ENCODE results near the gene FKBP9.
"Not testable (repeated sequence)": the region's sequence is repeated elsewhere in the genome, so short reads cannot be mapped to it uniquely, and the experiment has no call there.

The FKBP9 gene

GRCh38 chr7:32957326-32958045, at the start of gene FKBP9:
Gene FKBP9 (plus strand): TSS chr7:32957440. CDS start chr7:32957574, 134 bp downstream.
- TF ChIP-seq, protein P1, sequence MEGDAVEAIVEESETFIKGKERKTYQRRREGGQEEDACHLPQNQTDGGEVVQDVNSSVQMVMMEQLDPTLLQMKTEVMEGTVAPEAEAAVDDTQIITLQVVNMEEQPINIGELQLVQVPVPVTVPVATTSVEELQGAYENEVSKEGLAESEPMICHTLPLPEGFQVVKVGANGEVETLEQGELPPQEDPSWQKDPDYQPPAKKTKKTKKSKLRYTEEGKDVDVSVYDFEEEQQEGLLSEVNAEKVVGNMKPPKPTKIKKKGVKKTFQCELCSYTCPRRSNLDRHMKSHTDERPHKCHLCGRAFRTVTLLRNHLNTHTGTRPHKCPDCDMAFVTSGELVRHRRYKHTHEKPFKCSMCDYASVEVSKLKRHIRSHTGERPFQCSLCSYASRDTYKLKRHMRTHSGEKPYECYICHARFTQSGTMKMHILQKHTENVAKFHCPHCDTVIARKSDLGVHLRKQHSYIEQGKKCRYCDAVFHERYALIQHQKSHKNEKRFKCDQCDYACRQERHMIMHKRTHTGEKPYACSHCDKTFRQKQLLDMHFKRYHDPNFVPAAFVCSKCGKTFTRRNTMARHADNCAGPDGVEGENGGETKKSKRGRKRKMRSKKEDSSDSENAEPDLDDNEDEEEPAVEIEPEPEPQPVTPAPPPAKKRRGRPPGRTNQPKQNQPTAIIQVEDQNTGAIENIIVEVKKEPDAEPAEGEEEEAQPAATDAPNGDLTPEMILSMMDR (IDR thresholded peaks at IDR 0.05; ENCODE audit: extremely low read depth, missing control alignments): no peak
- peak; percentile 85 for DNase-seq (ENCODE audit: low spot score)

DNA sequence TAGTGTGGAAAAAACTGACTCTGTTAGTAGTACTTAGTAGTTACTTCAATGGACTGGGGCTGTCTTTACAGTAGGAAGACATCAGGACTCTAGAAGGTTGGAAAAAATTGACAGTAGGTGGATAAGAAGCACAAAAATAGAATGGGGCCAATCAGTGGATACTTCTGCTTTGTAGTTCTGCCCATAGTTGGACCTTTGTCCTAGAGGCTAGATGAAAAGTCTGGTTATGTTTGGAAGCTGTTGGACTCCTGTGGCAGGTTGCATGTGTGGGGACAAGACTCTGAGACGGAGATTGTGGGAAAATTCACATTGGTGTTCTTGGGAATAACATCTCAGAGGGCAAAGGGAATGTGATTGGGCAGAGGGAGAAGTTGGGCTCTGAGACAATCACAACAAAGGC, 47.0 kb upstream of the FKBP9 start:
- no peak for DNase-seq (ENCODE audit: low spot score)
- TF ChIP-seq, protein P1 (IDR thresholded peaks at IDR 0.05; ENCODE audit: extremely low read depth, missing control alignments): no peak

DNA sequence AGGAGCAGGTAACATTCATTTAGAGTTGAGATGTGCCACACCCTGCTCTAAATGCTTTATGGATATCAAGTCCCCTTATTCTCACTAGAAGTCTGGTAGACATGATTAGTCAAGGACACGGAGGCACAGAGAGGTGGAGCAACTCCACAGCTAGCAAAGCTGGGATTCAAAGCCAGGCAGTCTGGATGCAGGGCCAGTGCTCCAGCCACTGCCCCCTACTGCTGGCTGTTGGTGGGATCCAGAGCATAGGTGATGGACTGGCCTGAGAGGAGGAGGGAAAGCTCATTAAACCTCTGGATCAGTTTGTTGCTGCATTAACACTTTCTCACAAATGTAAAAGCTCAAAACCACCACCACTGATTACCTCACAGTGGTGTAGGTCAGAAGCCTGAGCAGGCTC, 43.1 kb upstream of the FKBP9 start:
- TF ChIP-seq, protein P1 (IDR thresholded peaks at IDR 0.05; ENCODE audit: extremely low read depth, missing control alignments): no peak
- DNase-seq (ENCODE audit: low spot score): no peak

DNA sequence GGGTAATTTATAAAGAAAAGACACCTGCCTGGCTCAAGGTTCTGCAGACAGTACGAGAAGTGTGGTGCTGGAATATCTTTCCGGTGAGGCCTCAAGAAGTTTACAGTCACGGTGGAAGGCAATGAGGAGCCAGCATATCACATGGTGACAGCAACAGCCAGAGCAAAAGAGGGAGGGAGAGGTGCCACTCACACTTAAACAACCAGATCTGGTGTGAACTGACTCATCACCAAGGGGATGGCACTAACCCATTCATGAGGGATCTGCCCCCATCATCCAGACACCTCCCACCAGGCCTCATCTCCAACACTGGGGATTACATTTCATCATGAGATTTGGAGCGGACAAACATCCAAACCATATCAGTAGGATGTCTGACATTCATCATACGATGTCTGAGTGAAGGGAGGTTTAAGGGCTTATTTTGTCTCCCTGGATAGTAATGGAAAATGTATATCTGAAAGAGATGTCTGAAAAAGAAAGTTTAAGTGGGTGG, 42.2 kb upstream of the FKBP9 start:
- DNase-seq (ENCODE audit: low spot score): no peak
- TF ChIP-seq, protein P1 (IDR thresholded peaks at IDR 0.05; ENCODE audit: extremely low read depth, missing control alignments): no peak

GRCh38 chr7:32916006-32916405, 41.2 kb upstream of the FKBP9 start:
- no peak for DNase-seq (ENCODE audit: low spot score)
- TF ChIP-seq, protein P1 (IDR thresholded peaks at IDR 0.05; ENCODE audit: extremely low read depth, missing control alignments): no peak

DNA sequence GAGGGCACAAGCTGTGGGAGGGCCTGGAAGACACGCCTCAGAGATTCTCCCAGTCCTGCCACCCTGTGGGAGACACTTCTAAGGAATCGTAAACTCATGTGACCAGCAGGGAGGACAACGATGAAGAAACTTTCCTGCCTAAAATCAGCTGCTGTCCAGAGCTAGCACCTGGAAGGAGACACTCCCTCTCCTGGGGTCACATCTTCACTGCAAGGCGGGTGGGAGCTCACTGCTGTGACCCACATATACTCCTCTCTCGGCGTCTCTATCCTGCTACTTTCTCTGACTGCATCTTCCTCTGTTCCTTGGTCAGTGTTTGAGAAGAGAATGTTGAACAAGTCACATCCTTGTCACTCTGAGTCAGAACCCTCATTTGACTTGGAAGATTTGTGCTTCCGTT, 40.2 kb upstream of the FKBP9 start:
- DNase-seq (ENCODE audit: low spot score): not testable (repeated sequence)

DNA sequence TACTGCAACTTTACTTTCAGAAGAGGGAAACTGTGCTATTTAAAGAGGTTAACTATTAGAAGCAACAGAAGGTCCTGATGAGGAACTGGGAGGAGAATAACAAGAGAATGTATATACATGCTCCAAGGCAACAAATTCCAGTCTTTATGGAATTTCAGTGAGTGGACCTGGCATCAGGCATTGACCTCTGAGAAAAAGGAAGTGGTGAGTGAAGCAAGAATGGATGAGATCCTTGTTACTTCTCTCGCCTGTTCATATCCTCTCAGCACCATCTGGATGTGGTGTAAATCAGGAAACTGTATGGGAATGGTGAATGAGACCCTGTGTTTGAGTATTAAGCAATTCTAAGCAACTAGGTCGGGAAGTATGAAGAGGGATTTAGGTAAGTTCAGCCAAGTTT, 35.3 kb upstream of the FKBP9 start:
- TF ChIP-seq, protein P1 (IDR thresholded peaks at IDR 0.05; ENCODE audit: extremely low read depth, missing control alignments): no peak
- DNase-seq (ENCODE audit: low spot score): no peak

DNA sequence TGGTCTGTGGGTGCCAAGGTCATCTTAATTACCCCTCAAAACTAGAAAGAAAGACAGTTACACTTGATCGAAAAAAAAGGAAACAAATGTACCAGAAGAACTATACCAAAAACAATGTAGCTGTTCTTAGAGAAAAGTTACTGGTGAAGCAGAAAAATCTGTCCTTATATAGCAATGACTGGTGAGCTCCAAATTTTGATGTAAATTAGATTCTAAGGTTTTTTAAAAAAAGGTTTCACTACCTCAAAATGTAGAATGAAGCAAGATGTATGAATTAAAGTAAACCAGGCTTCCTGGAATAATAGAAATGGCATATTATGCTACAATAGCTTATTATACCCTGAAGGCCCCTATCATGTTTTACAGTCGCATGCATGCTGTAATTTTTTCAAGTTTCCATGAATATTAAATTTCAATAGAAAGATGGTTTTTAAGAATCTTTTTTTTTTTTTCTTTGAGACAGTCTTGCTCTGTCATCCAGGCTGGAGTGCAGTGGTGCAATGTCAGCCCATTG, 28.4 kb upstream of the FKBP9 start:
- TF ChIP-seq, protein P1 (IDR thresholded peaks at IDR 0.05; ENCODE audit: extremely low read depth, missing control alignments): no peak
- DNase-seq (ENCODE audit: low spot score): no peak
